Uterus (tissue), 4 donors: ENCODE data around the gene TMEM115. TPM values are rescaled to one million over a fixed set of nuclear protein-coding genes. Genes with fewer than 3 reads are reported as not detected.

ENCODE experiments used
- DNase-seq, 2 donors: peaks; one replicate each; pipeline ENCODE4 v3.0.0-alpha.2; 2019 to 2020
- H3K27ac ChIP-seq, 2 donors: fragments of 200-600 bp; sonication (generic); 1 replicate in 1 of 2; 2 replicates in 1 of 2; pipeline ENCODE4 v1.5.1; 2016 to 2018
- H3K27me3 ChIP-seq, 2 donors: fragments of 200-600 bp; sonication (generic); one replicate each; pipeline ENCODE4 v1.5.1; 2018 to 2019; ENCODE audit warnings: control low read depth in 1 of 2
- H3K36me3 ChIP-seq, 2 donors: fragments of 200-600 bp; sonication (generic); one replicate each; pipeline ENCODE4 v1.5.1; 2019; ENCODE audit warnings: control low read depth in 1 of 2
- H3K4me1 ChIP-seq, 2 donors: fragments of 200-600 bp; sonication (generic); one replicate each; pipeline ENCODE4 v1.5.1; 2018 to 2019; ENCODE audit warnings: control low read depth in 1 of 2
- H3K4me3 ChIP-seq, 2 donors: fragments of 200-600 bp; sonication (generic); 1 replicate in 1 of 2; 2 replicates in 1 of 2; pipeline ENCODE4 v1.5.1; 2018 to 2019; ENCODE audit warnings: mild to moderate bottlenecking in 1 of 2
- H3K9me3 ChIP-seq, 2 donors: fragments of 200-600 bp; sonication (generic); one replicate each; pipeline ENCODE4 v1.5.1; 2019; ENCODE audit warnings: control low read depth in 1 of 2
- CTCF ChIP-seq, 4 experiments: fragments of 200-600 bp in 2 of 4; fragments of 450-650 bp in 2 of 4; sonication (generic) in 2 of 4; IDR thresholded peaks; one replicate each; pipeline ENCODE4 v1.5.1; 2016 to 2019; ENCODE audit warnings: antibody characterized with exemption in 4 of 4, mild to moderate bottlenecking in 2 of 4, moderate library complexity in 1 of 4
- POLR2A ChIP-seq, 2 donors: fragments of 450-650 bp; IDR thresholded peaks; one replicate each; pipeline ENCODE4 v1.6.1; 2016; ENCODE audit warnings: antibody characterized with exemption in 2 of 2, mild to moderate bottlenecking in 1 of 2, moderate library complexity in 1 of 2
- intact Hi-C: fragments of 100-400 bp; cut with DNase I; formaldehyde crosslinking; loops from one replicate; pipeline ENCODE4 v1.15.1; 2023; ENCODE audit warnings: low total_unique reads
- total RNA-seq, 4 donors: library from RNA; depleted of rRNA in 3 of 4; stranded (reverse); fragments of >200 nt in 3 of 4; gene quantifications; one replicate each; pipeline versions ENCODE4 v1.1.0 to v1.2.4, GENCODE V29; 2014 to 2023
- donor health status: DM: yes; HTN: yes; CAD: no.

The TMEM115 gene
- total RNA-seq, 4 donors from 2014 or later, result 24.1 to 61.7 (median 37.0) TPM

GRCh38 chr3:50345008-50345407 lies 14.3 kb downstream of the TMEM115 start:
- Histone ChIP-seq H3K27ac (no peak overlapping the region), H3K36me3 (no peaks in the 10 kb centered on the region)
- intact Hi-C loops, result no loop called here

GRCh38 chr3:50342813-50343633 lies 16.3 kb downstream of the TMEM115 start:
- no peaks in the 10 kb centered on the region for H3K36me3 ChIP-seq
- H3K9me3 ChIP-seq, result no peaks in the 10 kb centered on the region
- no peak for DNase-seq
- H3K4me3 ChIP-seq, result no peak overlapping the region
- no peak overlapping the region for H3K27ac ChIP-seq
- H3K4me1 ChIP-seq, result peaks cover 0 to 19% of the 10 kb centered on the region in 2 donors
- H3K27me3 ChIP-seq, result no peaks in the 10 kb centered on the region
- TF ChIP-seq CTCF (IDR thresholded peaks at IDR 0.05) (no peak), POLR2A (IDR thresholded peaks at IDR 0.05) (no peak)
- intact Hi-C loops, result no loop called here

More at GRCh38 chr3:50345008-50345407, 14.3 kb downstream of the TMEM115 start:
- DNase-seq, result no peak
- Histone ChIP-seq H3K4me3 (no peak overlapping the region), H3K4me1 (peaks cover 0 to 19% of the 10 kb centered on the region in 2 donors), H3K9me3 (no peaks in the 10 kb centered on the region), H3K27me3 (no peaks in the 10 kb centered on the region)
- no peak for TF ChIP-seq CTCF (IDR thresholded peaks at IDR 0.05)
- no peak for TF ChIP-seq POLR2A (IDR thresholded peaks at IDR 0.05)

GRCh38 chr3:50341996-50342650 lies 17.2 kb downstream of the TMEM115 start:
- intact Hi-C loops, result no loop called here
- TF ChIP-seq CTCF (IDR thresholded peaks at IDR 0.05) (no peak), POLR2A (IDR thresholded peaks at IDR 0.05) (no peak)
- Histone ChIP-seq H3K4me3 (no peak overlapping the region), H3K27ac (no peak overlapping the region), H3K9me3 (no peaks in the 10 kb centered on the region), H3K27me3 (no peaks in the 10 kb centered on the region), H3K4me1 (peaks cover 0 to 19% of the 10 kb centered on the region in 2 donors), H3K36me3 (no peaks in the 10 kb centered on the region)
- DNase-seq, result no peak

- no peak for DNase-seq
- no peak overlapping the region for H3K4me3 ChIP-seq
- H3K27me3 ChIP-seq, result no peaks in the 10 kb centered on the region
- TF ChIP-seq CTCF (IDR thresholded peaks at IDR 0.05), result no peak
- no peak for TF ChIP-seq POLR2A (IDR thresholded peaks at IDR 0.05)
- H3K4me1 ChIP-seq, result peaks cover 0 to 19% of the 10 kb centered on the region in 2 donors
- H3K9me3 ChIP-seq, result no peaks in the 10 kb centered on the region
- no peak overlapping the region for H3K27ac ChIP-seq
- intact Hi-C loops, result no loop called here
- no peaks in the 10 kb centered on the region for H3K36me3 ChIP-seq
These were observed 17.8 kb downstream of the TMEM115 start for GRCh38 chr3:50341537-50341936.
